ENCODE results near the gene PRKAG2.
A peak's percentile ranks its signal among the peaks of the same experiment; 100 is the strongest.

The PRKAG2 gene

GRCh38 chr7:151513133-151513532 is 363.8 kb downstream of the PRKAG2 start:
- no peak for DNase-seq
- peaks cover 80% of the 10 kb centered on the region for H3K4me1 Mint-ChIP-seq
- H3K27ac Mint-ChIP-seq: no peak overlapping the region
- no peak for ATAC-seq
- H3K9me3 Mint-ChIP-seq: no peaks in the 10 kb centered on the region
- H3K4me3 Mint-ChIP-seq: no peak overlapping the region
- H3K27me3 Mint-ChIP-seq: no peaks in the 10 kb centered on the region

- ATAC-seq: no peak
- H3K4me3 Mint-ChIP-seq: no peak overlapping the region
- H3K27ac Mint-ChIP-seq: peak overlapping the region in 1 of 2 donors; percentile 1
- H3K4me1 Mint-ChIP-seq: peaks cover 79% of the 10 kb centered on the region
- no peaks in the 10 kb centered on the region for H3K27me3 Mint-ChIP-seq
- no peaks in the 10 kb centered on the region for H3K9me3 Mint-ChIP-seq
- DNase-seq: no peak
Measured at GRCh38 chr7:151512353-151512752, 364.6 kb downstream of the PRKAG2 start.

- ATAC-seq: no peak
- H3K27ac Mint-ChIP-seq: no peak overlapping the region
- no peaks in the 10 kb centered on the region for H3K27me3 Mint-ChIP-seq
- no peak overlapping the region for H3K4me3 Mint-ChIP-seq
- H3K9me3 Mint-ChIP-seq: no peaks in the 10 kb centered on the region
- peaks cover 79% of the 10 kb centered on the region for H3K4me1 Mint-ChIP-seq
- DNase-seq: no peak
Measured at GRCh38 chr7:151511946-151512345, 365.0 kb downstream of the PRKAG2 start.

- Mint-ChIP-seq H3K27ac (no peak overlapping the region), H3K9me3 (no peaks in the 10 kb centered on the region), H3K4me1 (peaks cover 77% of the 10 kb centered on the region), H3K4me3 (no peak overlapping the region), H3K27me3 (no peaks in the 10 kb centered on the region)
- ATAC-seq: no peak
- no peak for DNase-seq
Measured at GRCh38 chr7:151511270-151511669, 365.6 kb downstream of the PRKAG2 start.

GRCh38 chr7:151509670-151510333 is 367.1 kb downstream of the PRKAG2 start:
- no peak overlapping the region for H3K27ac Mint-ChIP-seq
- H3K4me1 Mint-ChIP-seq: peaks cover 75% of the 10 kb centered on the region
- DNase-seq (no peak), ATAC-seq (no peak)
- H3K4me3 Mint-ChIP-seq: no peak overlapping the region
- H3K9me3 Mint-ChIP-seq: no peaks in the 10 kb centered on the region
- no peaks in the 10 kb centered on the region for H3K27me3 Mint-ChIP-seq

- Mint-ChIP-seq H3K4me1 (peaks cover 68% of the 10 kb centered on the region), H3K27ac (no peak overlapping the region), H3K4me3 (no peak overlapping the region), H3K27me3 (no peaks in the 10 kb centered on the region), H3K9me3 (no peaks in the 10 kb centered on the region)
- DNase-seq: no peak
- ATAC-seq: no peak
Measured at GRCh38 chr7:151508991-151509390, 367.9 kb downstream of the PRKAG2 start.

GRCh38 chr7:151507806-151508205 is 369.1 kb downstream of the PRKAG2 start:
- DNase-seq (no peak), ATAC-seq (no peak)
- peaks cover 63% of the 10 kb centered on the region for H3K4me1 Mint-ChIP-seq
- no peaks in the 10 kb centered on the region for H3K9me3 Mint-ChIP-seq
- H3K4me3 Mint-ChIP-seq: no peak overlapping the region
- no peaks in the 10 kb centered on the region for H3K27me3 Mint-ChIP-seq
- H3K27ac Mint-ChIP-seq: no peak overlapping the region

GRCh38 chr7:151506901-151507382 is 370.0 kb downstream of the PRKAG2 start:
- ATAC-seq: no peak
- no peaks in the 10 kb centered on the region for H3K27me3 Mint-ChIP-seq
- no peak overlapping the region for H3K4me3 Mint-ChIP-seq
- H3K4me1 Mint-ChIP-seq: peaks cover 56% of the 10 kb centered on the region
- DNase-seq: no peak
- no peaks in the 10 kb centered on the region for H3K9me3 Mint-ChIP-seq
- H3K27ac Mint-ChIP-seq: no peak overlapping the region

Measured in stimulated activated naive CD8-positive, alpha-beta T cell treated with anti-CD3 and anti-CD28 coated beads, Interleukin-15, amount 100 ng/mL, for 72 hours (primary cell).